GM19193 (cell line): ENCODE measurements around the gene HMCN2.

ENCODE experiments used
- POLR2A ChIP-seq: IDR thresholded peaks from 4 replicates; pipeline ENCODE4 v1.6.1; 2011; ENCODE audit not compliant: insufficient read depth, insufficient read length; ENCODE audit errors: extremely low read depth

HMCN2 gene

GRCh38 chr9:130289711-130290241 lies 24.2 kb downstream of the HMCN2 start:
- no peak for TF ChIP-seq POLR2A

GRCh38 chr9:130290291-130291181 lies 25.0 kb downstream of the HMCN2 start:
- no peak for TF ChIP-seq POLR2A

- TF ChIP-seq POLR2A: no peak
These were observed 25.9 kb downstream of the HMCN2 start for GRCh38 chr9:130291474-130291873.

- no peak for TF ChIP-seq POLR2A
These were observed 26.5 kb downstream of the HMCN2 start for GRCh38 chr9:130292106-130292505.

- no peak for TF ChIP-seq POLR2A
These were observed 29.1 kb downstream of the HMCN2 start for GRCh38 chr9:130294664-130295063.

GRCh38 chr9:130295431-130295830 lies 29.9 kb downstream of the HMCN2 start:
- no peak for TF ChIP-seq POLR2A

- TF ChIP-seq POLR2A: no peak
These were observed 30.6 kb downstream of the HMCN2 start for GRCh38 chr9:130295945-130296782.

GRCh38 chr9:130296783-130297055 lies 31.2 kb downstream of the HMCN2 start:
- TF ChIP-seq POLR2A: no peak

GRCh38 chr9:130297371-130297770 lies 31.8 kb downstream of the HMCN2 start:
- TF ChIP-seq POLR2A: no peak

GRCh38 chr9:130298662-130299279 lies 33.2 kb downstream of the HMCN2 start:
- no peak for TF ChIP-seq POLR2A

- TF ChIP-seq POLR2A: no peak
These were observed 34.4 kb downstream of the HMCN2 start for GRCh38 chr9:130299785-130300615.

GRCh38 chr9:130300739-130301138 lies 35.2 kb downstream of the HMCN2 start:
- TF ChIP-seq POLR2A: no peak

GRCh38 chr9:130301483-130302286 lies 36.1 kb downstream of the HMCN2 start:
- TF ChIP-seq POLR2A: no peak

GRCh38 chr9:130302785-130303612 lies 37.4 kb downstream of the HMCN2 start:
- no peak for TF ChIP-seq POLR2A
